Nephron progenitor cell (in vitro differentiated cells): ENCODE data around the gene TBCA.

ENCODE experiments used
- DNase-seq: peaks from one replicate; pipeline ENCODE4 v3.0.0; 2021
- H3K27ac Mint-ChIP-seq: 2 replicates; pipeline ENCODE4 v1.8.0; 2021; ENCODE audit warnings: mild to moderate bottlenecking, moderate library complexity, mixed read lengths
- H3K27me3 Mint-ChIP-seq: 2 replicates; pipeline ENCODE4 v1.8.0; 2021; ENCODE audit warnings: mild to moderate bottlenecking, low read depth, mixed read lengths; ENCODE audit not compliant: poor library complexity
- H3K36me3 Mint-ChIP-seq: 2 replicates; pipeline ENCODE4 v1.8.0; 2021; ENCODE audit warnings: low read depth, mixed read lengths
- H3K4me1 Mint-ChIP-seq: 2 replicates; pipeline ENCODE4 v1.8.0; 2021; ENCODE audit warnings: mixed read lengths
- H3K4me3 Mint-ChIP-seq: 2 replicates; pipeline ENCODE4 v1.8.0; 2021; ENCODE audit warnings: mild to moderate bottlenecking, moderate library complexity, mixed read lengths
- H3K9me3 Mint-ChIP-seq: 2 replicates; pipeline ENCODE4 v1.8.0; 2021; ENCODE audit warnings: mild to moderate bottlenecking, moderate library complexity, mixed read lengths
- TF ChIP-seq, protein P1 (sequence below): fragments of 200-600 bp; sonication (generic); IDR thresholded peaks from 2 replicates; pipeline ENCODE4 v1.5.0; 2021; ENCODE audit warnings: antibody characterized with exemption

Gene TBCA

GRCh38 chr5:77798456-77798855 is 22.3 kb upstream of the TBCA start:
- Mint-ChIP-seq H3K4me1 (no peaks in the 10 kb centered on the region), H3K4me3 (no peak overlapping the region), H3K9me3 (peaks cover 44% of the 10 kb centered on the region), H3K36me3 (peaks cover 8% of the 10 kb centered on the region), H3K27me3 (peaks cover 18% of the 10 kb centered on the region), H3K27ac (no peak overlapping the region)
- TF ChIP-seq, protein P1, sequence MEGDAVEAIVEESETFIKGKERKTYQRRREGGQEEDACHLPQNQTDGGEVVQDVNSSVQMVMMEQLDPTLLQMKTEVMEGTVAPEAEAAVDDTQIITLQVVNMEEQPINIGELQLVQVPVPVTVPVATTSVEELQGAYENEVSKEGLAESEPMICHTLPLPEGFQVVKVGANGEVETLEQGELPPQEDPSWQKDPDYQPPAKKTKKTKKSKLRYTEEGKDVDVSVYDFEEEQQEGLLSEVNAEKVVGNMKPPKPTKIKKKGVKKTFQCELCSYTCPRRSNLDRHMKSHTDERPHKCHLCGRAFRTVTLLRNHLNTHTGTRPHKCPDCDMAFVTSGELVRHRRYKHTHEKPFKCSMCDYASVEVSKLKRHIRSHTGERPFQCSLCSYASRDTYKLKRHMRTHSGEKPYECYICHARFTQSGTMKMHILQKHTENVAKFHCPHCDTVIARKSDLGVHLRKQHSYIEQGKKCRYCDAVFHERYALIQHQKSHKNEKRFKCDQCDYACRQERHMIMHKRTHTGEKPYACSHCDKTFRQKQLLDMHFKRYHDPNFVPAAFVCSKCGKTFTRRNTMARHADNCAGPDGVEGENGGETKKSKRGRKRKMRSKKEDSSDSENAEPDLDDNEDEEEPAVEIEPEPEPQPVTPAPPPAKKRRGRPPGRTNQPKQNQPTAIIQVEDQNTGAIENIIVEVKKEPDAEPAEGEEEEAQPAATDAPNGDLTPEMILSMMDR = no peak
- DNase-seq = no peak

DNA sequence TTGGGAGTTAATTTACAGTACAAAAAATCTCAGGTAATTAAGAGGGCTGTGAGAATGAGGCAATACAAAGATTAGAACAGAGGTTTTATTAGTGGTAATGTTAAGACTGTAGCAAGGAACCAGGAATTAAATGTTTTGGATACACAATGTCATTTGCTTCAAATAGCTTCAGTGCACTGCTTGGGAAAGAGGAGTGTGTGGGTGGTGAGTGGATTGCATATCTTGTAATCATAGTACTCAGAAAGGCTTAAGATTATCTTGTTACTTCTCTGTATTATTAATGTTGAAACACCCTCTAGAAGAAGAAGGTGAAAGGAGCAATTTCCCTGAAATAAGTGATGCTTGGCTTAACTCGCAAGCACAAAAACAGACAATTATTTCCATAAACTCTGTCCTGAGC is 21.0 kb upstream of the TBCA start:
- no peak for DNase-seq
- H3K9me3 Mint-ChIP-seq = peaks cover 39% of the 10 kb centered on the region
- H3K27ac Mint-ChIP-seq = no peak overlapping the region
- H3K4me3 Mint-ChIP-seq = no peak overlapping the region
- H3K4me1 Mint-ChIP-seq = no peaks in the 10 kb centered on the region
- peaks cover 8% of the 10 kb centered on the region for H3K36me3 Mint-ChIP-seq
- H3K27me3 Mint-ChIP-seq = peaks cover 18% of the 10 kb centered on the region
- TF ChIP-seq, protein P1 = no peak

DNA sequence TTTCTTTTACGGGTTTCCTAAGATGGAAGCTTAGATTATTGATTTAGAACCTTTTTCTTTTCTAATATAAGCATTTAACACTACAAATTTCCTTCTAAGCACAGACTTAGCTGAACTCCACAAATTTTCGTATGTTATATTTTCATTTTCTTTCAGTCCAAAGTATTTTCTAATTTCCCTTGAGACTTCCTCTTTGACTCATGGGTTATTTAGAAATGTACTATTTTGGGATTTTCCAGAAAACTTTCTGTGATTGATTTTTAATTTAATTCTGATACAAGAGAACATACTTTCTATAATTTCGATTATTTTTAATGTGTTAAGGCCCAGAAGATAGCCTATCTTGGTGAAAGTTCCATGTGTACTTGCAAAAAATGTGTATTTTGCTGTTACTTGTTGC is 19.7 kb upstream of the TBCA start:
- H3K36me3 Mint-ChIP-seq = peaks cover 8% of the 10 kb centered on the region
- no peaks in the 10 kb centered on the region for H3K4me1 Mint-ChIP-seq
- peaks cover 18% of the 10 kb centered on the region for H3K27me3 Mint-ChIP-seq
- H3K4me3 Mint-ChIP-seq = no peak overlapping the region
- TF ChIP-seq, protein P1 = no peak
- H3K9me3 Mint-ChIP-seq = peaks cover 26% of the 10 kb centered on the region
- no peak for DNase-seq
- no peak overlapping the region for H3K27ac Mint-ChIP-seq

- Mint-ChIP-seq H3K4me1 (no peaks in the 10 kb centered on the region), H3K36me3 (peaks cover 8% of the 10 kb centered on the region), H3K9me3 (peaks cover 23% of the 10 kb centered on the region), H3K27me3 (peaks cover 15% of the 10 kb centered on the region), H3K4me3 (no peak overlapping the region), H3K27ac (no peak overlapping the region)
- DNase-seq = no peak
- TF ChIP-seq, protein P1 = no peak
Observed at GRCh38 chr5:77795268-77795667, 19.1 kb upstream of the TBCA start.

DNA sequence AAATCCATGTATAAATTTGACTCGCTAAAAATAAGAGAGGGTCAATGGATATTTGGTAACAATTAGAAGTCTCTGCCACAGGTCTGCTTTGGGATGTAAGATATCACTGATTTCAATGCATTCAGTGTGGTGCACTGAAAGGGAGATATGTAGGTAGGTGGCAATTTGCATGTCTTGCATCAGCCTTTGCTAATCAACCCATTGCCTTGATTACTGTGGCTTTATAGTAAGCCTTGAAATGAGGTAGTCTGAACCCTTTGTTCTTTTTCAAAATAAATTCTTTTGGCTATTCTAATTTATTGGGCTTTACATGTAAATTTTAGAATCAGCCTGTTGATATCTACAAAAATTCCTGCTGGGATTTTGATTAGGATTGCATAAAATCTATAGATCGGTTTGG is 15.8 kb upstream of the TBCA start:
- TF ChIP-seq, protein P1 = no peak
- Mint-ChIP-seq H3K4me1 (no peaks in the 10 kb centered on the region), H3K9me3 (peaks cover 18% of the 10 kb centered on the region), H3K36me3 (peaks cover 8% of the 10 kb centered on the region), H3K27ac (no peak overlapping the region), H3K4me3 (no peak overlapping the region), H3K27me3 (peaks cover 10% of the 10 kb centered on the region)
- DNase-seq = no peak

GRCh38 chr5:77791356-77791755 is 15.2 kb upstream of the TBCA start:
- peaks cover 8% of the 10 kb centered on the region for H3K36me3 Mint-ChIP-seq
- no peaks in the 10 kb centered on the region for H3K4me1 Mint-ChIP-seq
- TF ChIP-seq, protein P1 = no peak
- H3K27ac Mint-ChIP-seq = no peak overlapping the region
- peaks cover 9% of the 10 kb centered on the region for H3K27me3 Mint-ChIP-seq
- DNase-seq = no peak
- peaks cover 12% of the 10 kb centered on the region for H3K9me3 Mint-ChIP-seq
- H3K4me3 Mint-ChIP-seq = no peak overlapping the region
